OCI-LY3 (cell line): ENCODE measurements around the gene NPHP4.

Experiments
- H2AFZ ChIP-seq: fragments of 200-600, 300-600 bp; shearing (Covaris generic); 2 replicates; pipeline ENCODE4 v1.6.0; 2014; ENCODE audit warnings: antibody characterized with exemption, low read depth, low read length
- H3K27ac ChIP-seq: fragments of 200-600, 300-600 bp; sonication (generic); 2 replicates; pipeline ENCODE4 v1.5.1; 2014; ENCODE audit warnings: mild to moderate bottlenecking, low read length, moderate library complexity, mixed read lengths
- H3K27me3 ChIP-seq: fragments of 200-600, 300-600 bp; sonication (generic); 2 replicates; pipeline ENCODE4 v1.6.1; 2014; ENCODE audit warnings: low read depth, low read length, mixed read lengths
- H3K36me3 ChIP-seq: fragments of 200-600, 300-600 bp; sonication (generic); replicated peaks from 2 replicates; pipeline ENCODE3; 2014; ENCODE audit warnings: low read depth, low read length, mixed read lengths
- H3K4me1 ChIP-seq: fragments of 300-600, 200-600 bp; sonication (generic); 2 replicates; pipeline ENCODE4 v1.6.1; 2014; ENCODE audit warnings: low read length, mixed read lengths
- H3K4me2 ChIP-seq: fragments of 200-600, 300-600 bp; sonication (generic); 2 replicates; pipeline ENCODE4 v1.6.1; 2014; ENCODE audit warnings: low read length, mixed read lengths
- H3K4me3 ChIP-seq: fragments of 300-600, 200-600 bp; sonication (generic); 2 replicates; pipeline ENCODE4 v1.5.1; 2014; ENCODE audit warnings: antibody characterized with exemption, mild to moderate bottlenecking, low read length, moderate library complexity
- H3K79me2 ChIP-seq: fragments of 300-600, 200-600 bp; shearing (Covaris generic); 2 replicates; pipeline ENCODE4 v1.6.1; 2014; ENCODE audit warnings: mild to moderate bottlenecking, low read length, mixed read lengths
- H3K9ac ChIP-seq: fragments of 300-600, 200-600 bp; shearing (Covaris generic); 2 replicates; pipeline ENCODE4 v1.6.0; 2014; ENCODE audit warnings: mild to moderate bottlenecking, low read length, moderate library complexity
- H3K9me3 ChIP-seq: fragments of 200-600, 300-600 bp; shearing (Covaris generic); 2 replicates; pipeline ENCODE4 v1.6.1; 2014; ENCODE audit warnings: low read length, mixed read lengths; ENCODE audit not compliant: insufficient read depth
- H4K20me1 ChIP-seq: fragments of 200-600, 300-600 bp; sonication (generic); 2 replicates; pipeline ENCODE4 v1.6.1; 2016; ENCODE audit warnings: low read length, mixed read lengths; ENCODE audit not compliant: insufficient read depth
- EZH2phosphoT487 ChIP-seq: fragments of 200-600 bp; shearing (Covaris generic); IDR thresholded peaks from 2 replicates; pipeline ENCODE4 v1.6.1; 2018; ENCODE audit warnings: antibody characterized with exemption, mixed run types, low read depth
- TF ChIP-seq, protein P1 (sequence below): fragments of 200-600, 300-600 bp; sonication (generic); IDR thresholded peaks from 2 replicates; pipeline ENCODE4 v1.5.1; 2014; ENCODE audit warnings: antibody characterized with exemption, low read length, low read depth

Gene NPHP4

DNA sequence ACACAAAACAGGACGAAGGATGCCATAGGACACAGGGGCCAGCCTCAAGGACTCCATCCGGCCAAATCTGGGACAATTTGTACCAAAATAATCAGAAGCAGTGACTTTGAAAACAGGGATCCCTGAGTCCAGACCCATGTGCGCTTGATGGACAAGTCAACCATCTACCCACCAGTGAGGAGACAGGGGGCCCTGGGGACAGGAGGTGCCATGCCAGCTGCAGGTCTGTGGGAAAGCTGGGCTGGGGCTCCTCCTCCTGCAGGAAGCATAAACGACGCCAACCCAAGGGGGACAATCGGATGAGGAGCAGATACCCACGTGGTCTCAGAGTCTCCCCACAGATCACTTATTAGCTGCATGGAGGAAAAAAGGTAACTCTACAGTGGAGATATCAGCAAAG, 50.6 kb downstream of the NPHP4 start:
- Histone ChIP-seq H3K4me3 (no peak overlapping the region), H3K36me3 (no peaks in the 10 kb centered on the region), H3K27me3 (no peaks in the 10 kb centered on the region), H4K20me1 (no peaks in the 10 kb centered on the region), H3K9ac (no peak overlapping the region), H3K4me1 (no peaks in the 10 kb centered on the region), H3K27ac (no peak overlapping the region), H3K79me2 (no peaks in the 10 kb centered on the region), H3K4me2 (no peak overlapping the region), H2AFZ (no peak overlapping the region), H3K9me3 (no peaks in the 10 kb centered on the region)
- TF ChIP-seq, protein P1, sequence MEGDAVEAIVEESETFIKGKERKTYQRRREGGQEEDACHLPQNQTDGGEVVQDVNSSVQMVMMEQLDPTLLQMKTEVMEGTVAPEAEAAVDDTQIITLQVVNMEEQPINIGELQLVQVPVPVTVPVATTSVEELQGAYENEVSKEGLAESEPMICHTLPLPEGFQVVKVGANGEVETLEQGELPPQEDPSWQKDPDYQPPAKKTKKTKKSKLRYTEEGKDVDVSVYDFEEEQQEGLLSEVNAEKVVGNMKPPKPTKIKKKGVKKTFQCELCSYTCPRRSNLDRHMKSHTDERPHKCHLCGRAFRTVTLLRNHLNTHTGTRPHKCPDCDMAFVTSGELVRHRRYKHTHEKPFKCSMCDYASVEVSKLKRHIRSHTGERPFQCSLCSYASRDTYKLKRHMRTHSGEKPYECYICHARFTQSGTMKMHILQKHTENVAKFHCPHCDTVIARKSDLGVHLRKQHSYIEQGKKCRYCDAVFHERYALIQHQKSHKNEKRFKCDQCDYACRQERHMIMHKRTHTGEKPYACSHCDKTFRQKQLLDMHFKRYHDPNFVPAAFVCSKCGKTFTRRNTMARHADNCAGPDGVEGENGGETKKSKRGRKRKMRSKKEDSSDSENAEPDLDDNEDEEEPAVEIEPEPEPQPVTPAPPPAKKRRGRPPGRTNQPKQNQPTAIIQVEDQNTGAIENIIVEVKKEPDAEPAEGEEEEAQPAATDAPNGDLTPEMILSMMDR = no peak
- no peak for TF ChIP-seq EZH2phosphoT487

DNA sequence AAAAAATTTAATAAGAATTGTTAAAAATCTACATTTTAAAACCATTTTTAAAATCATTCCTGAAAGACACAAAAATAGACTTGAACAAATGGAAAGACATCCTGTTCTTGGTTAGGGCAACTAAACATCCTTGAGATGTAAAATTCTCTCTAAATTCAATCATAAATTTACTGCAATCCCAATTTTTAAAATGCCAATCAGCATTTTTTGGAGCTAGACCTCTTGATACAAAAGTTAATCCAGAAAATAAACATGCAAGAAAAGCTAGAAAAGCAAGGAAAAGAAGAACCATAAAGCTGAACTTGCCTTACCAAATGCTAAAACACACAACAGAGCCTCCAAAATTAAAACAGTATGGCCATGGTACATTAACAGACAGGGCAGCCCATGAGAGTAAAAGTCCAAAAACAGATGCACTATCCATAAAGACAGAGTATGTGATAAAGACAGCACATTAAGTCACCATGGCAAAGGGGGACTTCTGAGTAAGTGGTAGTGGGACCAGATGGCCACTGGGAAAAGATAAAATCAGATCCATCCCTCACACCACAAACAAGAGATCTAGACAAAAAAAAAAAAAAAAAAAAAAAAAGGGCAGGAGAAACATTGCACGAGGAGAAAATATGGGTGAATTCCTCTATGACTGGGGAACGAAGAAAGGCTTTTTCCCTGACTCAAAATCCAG, 51.4 kb downstream of the NPHP4 start:
- H3K27ac ChIP-seq = no peak overlapping the region
- no peaks in the 10 kb centered on the region for H3K79me2 ChIP-seq
- H3K9ac ChIP-seq = no peak overlapping the region
- H2AFZ ChIP-seq = no peak overlapping the region
- no peaks in the 10 kb centered on the region for H3K4me1 ChIP-seq
- no peaks in the 10 kb centered on the region for H3K36me3 ChIP-seq
- no peaks in the 10 kb centered on the region for H3K27me3 ChIP-seq
- no peak for TF ChIP-seq EZH2phosphoT487
- TF ChIP-seq, protein P1 = no peak
- no peak overlapping the region for H3K4me3 ChIP-seq
- no peaks in the 10 kb centered on the region for H4K20me1 ChIP-seq
- H3K4me2 ChIP-seq = no peak overlapping the region
- no peaks in the 10 kb centered on the region for H3K9me3 ChIP-seq

DNA sequence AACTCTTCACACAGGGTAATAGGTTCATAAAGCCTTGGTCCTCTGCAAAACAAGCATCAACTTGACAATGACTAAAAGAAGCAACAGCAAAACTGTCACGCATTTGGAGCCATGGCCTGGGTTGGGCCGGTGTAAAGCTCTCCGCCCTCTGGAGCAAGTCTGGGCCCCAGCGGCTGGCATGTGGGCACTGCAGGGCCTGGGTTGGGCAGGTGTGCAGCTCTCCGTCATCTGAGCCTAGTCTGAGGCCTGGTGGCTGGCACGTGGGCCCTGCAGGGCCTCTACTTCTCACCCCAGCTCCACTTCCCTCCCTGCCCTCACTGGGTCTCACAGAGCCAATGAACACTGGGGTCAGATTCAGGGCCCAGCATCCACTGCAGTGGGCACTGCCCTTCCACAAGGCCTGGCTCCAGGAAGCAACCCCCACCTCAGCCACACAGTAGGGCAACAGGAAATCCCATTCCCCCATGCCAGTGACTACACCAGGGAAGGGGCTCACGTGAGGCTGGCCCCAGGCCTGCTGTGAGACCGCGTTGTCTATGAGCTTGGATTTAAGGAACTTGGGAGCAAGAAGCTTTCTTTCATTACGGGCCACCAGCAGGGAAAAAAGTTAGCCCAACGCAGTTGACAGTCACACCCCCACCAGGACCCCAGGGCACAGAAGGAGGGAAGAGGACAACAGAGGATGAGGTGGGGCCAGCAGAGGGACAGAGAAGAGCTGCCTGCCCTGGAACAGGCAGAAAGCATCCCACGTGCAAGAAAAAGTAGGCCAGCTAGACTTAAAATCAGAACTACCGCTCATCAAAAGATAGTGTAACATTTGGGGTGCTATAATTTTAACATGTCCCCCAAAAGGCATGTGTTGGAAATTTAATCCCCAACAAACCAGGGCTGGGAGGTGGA, 52.7 kb downstream of the NPHP4 start:
- H4K20me1 ChIP-seq = no peaks in the 10 kb centered on the region
- no peak overlapping the region for H3K4me2 ChIP-seq
- H2AFZ ChIP-seq = no peak overlapping the region
- H3K4me3 ChIP-seq = no peak overlapping the region
- H3K9ac ChIP-seq = no peak overlapping the region
- no peaks in the 10 kb centered on the region for H3K79me2 ChIP-seq
- TF ChIP-seq EZH2phosphoT487 = no peak
- TF ChIP-seq, protein P1 = no peak
- H3K36me3 ChIP-seq = no peaks in the 10 kb centered on the region
- no peak overlapping the region for H3K27ac ChIP-seq
- no peaks in the 10 kb centered on the region for H3K9me3 ChIP-seq
- no peaks in the 10 kb centered on the region for H3K4me1 ChIP-seq
- H3K27me3 ChIP-seq = no peaks in the 10 kb centered on the region

DNA sequence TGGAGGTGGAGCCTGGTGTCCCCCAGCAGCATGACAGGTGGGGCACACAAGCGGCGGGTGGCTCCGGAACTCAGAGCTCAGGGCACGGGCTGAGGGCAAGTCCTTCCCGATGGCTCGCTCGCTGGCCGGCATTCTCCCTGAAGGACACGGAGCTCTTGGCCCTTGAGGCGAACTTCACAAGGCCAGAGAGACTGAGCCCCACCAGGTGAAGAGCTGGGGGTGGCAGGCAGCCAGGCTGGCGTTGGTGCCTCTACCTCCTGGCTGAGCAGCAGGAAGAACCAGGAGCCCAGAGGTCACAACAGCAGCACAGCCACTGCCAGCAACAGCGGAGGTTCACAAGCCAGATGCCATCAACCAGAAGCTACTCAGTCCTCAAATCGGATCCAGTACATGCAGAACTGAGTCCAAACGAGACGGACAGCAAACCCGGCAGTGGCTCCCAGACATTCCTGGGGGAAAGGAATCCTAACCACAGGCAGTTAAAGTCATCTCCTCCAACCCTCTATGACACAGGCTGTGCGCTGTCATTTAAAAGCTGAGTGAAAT, 54.1 kb downstream of the NPHP4 start:
- no peak overlapping the region for H3K4me3 ChIP-seq
- no peaks in the 10 kb centered on the region for H3K79me2 ChIP-seq
- no peaks in the 10 kb centered on the region for H3K36me3 ChIP-seq
- H4K20me1 ChIP-seq = no peaks in the 10 kb centered on the region
- H3K27me3 ChIP-seq = no peaks in the 10 kb centered on the region
- H3K9ac ChIP-seq = no peak overlapping the region
- H3K4me2 ChIP-seq = no peak overlapping the region
- no peak for TF ChIP-seq EZH2phosphoT487
- TF ChIP-seq, protein P1 = no peak
- no peak overlapping the region for H3K27ac ChIP-seq
- no peaks in the 10 kb centered on the region for H3K4me1 ChIP-seq
- H2AFZ ChIP-seq = no peak overlapping the region
- no peaks in the 10 kb centered on the region for H3K9me3 ChIP-seq
